Measurements from ENCODE around the gene MLPH. TPM values are rescaled to one million over a fixed set of nuclear protein-coding genes. Genes with fewer than 3 reads are reported as not detected.

Gene MLPH, protein sequence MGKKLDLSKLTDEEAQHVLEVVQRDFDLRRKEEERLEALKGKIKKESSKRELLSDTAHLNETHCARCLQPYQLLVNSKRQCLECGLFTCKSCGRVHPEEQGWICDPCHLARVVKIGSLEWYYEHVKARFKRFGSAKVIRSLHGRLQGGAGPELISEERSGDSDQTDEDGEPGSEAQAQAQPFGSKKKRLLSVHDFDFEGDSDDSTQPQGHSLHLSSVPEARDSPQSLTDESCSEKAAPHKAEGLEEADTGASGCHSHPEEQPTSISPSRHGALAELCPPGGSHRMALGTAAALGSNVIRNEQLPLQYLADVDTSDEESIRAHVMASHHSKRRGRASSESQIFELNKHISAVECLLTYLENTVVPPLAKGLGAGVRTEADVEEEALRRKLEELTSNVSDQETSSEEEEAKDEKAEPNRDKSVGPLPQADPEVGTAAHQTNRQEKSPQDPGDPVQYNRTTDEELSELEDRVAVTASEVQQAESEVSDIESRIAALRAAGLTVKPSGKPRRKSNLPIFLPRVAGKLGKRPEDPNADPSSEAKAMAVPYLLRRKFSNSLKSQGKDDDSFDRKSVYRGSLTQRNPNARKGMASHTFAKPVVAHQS
- not detected for polyA plus RNA-seq (2012; ENCODE audit: low read depth, missing spikeins)

GRCh38 chr2:237486819-237487448 is at the start of gene MLPH:
MLPH (plus strand) TSS chr2:237487251; CDS start chr2:237493427, 6,176 bp downstream.
- FAIRE-seq (no peak), DNase-seq (ENCODE audit: insufficient read length, low spot score) (no peak)
- TF ChIP-seq POLR2A (IDR thresholded peaks at IDR 0.05; ENCODE audit: low read depth, low read length) (no peak), POU2F2 (IDR thresholded peaks at IDR 0.05; ENCODE audit: low read depth, low read length) (no peak), POLR2AphosphoS5 (IDR thresholded peaks at IDR 0.05; ENCODE audit: low read depth, low read length) (no peak), TAF1 (IDR thresholded peaks at IDR 0.05; ENCODE audit: low read depth, low read length) (no peak), SPI1 (IDR thresholded peaks at IDR 0.05; ENCODE audit: low read depth, low read length) (no peak), PAX5 (IDR thresholded peaks at IDR 0.05; ENCODE audit: insufficient read depth, low read length, severe bottlenecking) (no peak)

GRCh38 chr2:237437566-237437965 is 49.5 kb upstream of the MLPH start:
- TF ChIP-seq PAX5 (IDR thresholded peaks at IDR 0.05; ENCODE audit: insufficient read depth, low read length, severe bottlenecking) (no peak), SPI1 (IDR thresholded peaks at IDR 0.05; ENCODE audit: low read depth, low read length) (no peak), POU2F2 (IDR thresholded peaks at IDR 0.05; ENCODE audit: low read depth, low read length) (no peak), TAF1 (IDR thresholded peaks at IDR 0.05; ENCODE audit: low read depth, low read length) (no peak), POLR2A (IDR thresholded peaks at IDR 0.05; ENCODE audit: low read depth, low read length) (no peak), POLR2AphosphoS5 (IDR thresholded peaks at IDR 0.05; ENCODE audit: low read depth, low read length) (no peak)
- no peak for DNase-seq (ENCODE audit: insufficient read length, low spot score)
- no peak for FAIRE-seq

DNA sequence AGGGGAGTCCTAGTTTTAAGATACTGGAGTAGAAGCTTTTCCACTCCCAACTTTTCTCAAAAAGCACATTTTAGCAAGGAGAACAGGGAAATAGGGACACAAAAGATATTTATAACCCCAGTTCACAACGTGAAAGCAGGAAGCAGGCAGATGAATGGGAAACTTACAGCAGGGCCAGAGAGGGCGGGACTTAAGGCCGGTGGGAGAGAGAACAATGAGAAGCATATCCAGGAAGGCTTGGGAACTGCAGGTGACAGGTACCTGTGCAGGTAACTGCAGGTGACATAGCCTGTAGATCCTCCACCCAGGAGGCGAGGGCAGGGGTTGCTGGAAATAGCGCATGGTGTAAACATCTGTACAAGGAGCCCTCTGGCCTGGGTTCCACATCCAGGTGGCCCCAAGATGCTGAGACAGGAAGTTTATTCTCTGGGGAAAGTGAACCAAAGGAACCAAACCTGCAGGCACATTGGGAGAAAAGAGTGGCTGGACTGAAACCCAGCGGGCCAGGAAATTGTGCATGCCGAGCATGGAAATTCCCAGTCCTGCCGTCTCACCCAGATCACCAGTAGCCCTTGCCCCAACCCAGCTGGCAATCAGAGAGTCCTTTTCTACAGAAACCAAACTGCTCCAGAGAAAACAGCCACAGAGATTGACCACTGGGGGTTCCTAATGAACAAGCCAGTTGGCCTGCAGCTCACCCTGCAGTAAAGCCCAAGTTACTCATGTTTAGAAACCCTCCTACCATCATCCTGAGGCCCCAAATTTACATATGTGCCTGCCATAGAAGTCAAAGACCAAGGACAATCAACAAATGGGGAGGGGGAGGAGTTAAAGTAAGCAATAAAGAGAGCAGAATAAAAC is 48.7 kb upstream of the MLPH start:
- no peak for DNase-seq (ENCODE audit: insufficient read length, low spot score)
- TF ChIP-seq POLR2AphosphoS5 (IDR thresholded peaks at IDR 0.05; ENCODE audit: low read depth, low read length) (no peak), POU2F2 (IDR thresholded peaks at IDR 0.05; ENCODE audit: low read depth, low read length) (no peak), TAF1 (IDR thresholded peaks at IDR 0.05; ENCODE audit: low read depth, low read length) (no peak), PAX5 (IDR thresholded peaks at IDR 0.05; ENCODE audit: insufficient read depth, low read length, severe bottlenecking) (no peak), POLR2A (IDR thresholded peaks at IDR 0.05; ENCODE audit: low read depth, low read length) (no peak), SPI1 (IDR thresholded peaks at IDR 0.05; ENCODE audit: low read depth, low read length) (no peak)
- FAIRE-seq, result no peak

GRCh38 chr2:237440819-237441281 is 46.2 kb upstream of the MLPH start:
- FAIRE-seq, result no peak
- no peak for DNase-seq (ENCODE audit: insufficient read length, low spot score)
- TF ChIP-seq PAX5 (IDR thresholded peaks at IDR 0.05; ENCODE audit: insufficient read depth, low read length, severe bottlenecking) (no peak), SPI1 (IDR thresholded peaks at IDR 0.05; ENCODE audit: low read depth, low read length) (no peak), POLR2A (IDR thresholded peaks at IDR 0.05; ENCODE audit: low read depth, low read length) (no peak), TAF1 (IDR thresholded peaks at IDR 0.05; ENCODE audit: low read depth, low read length) (no peak), POLR2AphosphoS5 (IDR thresholded peaks at IDR 0.05; ENCODE audit: low read depth, low read length) (no peak), POU2F2 (IDR thresholded peaks at IDR 0.05; ENCODE audit: low read depth, low read length) (no peak)

DNA sequence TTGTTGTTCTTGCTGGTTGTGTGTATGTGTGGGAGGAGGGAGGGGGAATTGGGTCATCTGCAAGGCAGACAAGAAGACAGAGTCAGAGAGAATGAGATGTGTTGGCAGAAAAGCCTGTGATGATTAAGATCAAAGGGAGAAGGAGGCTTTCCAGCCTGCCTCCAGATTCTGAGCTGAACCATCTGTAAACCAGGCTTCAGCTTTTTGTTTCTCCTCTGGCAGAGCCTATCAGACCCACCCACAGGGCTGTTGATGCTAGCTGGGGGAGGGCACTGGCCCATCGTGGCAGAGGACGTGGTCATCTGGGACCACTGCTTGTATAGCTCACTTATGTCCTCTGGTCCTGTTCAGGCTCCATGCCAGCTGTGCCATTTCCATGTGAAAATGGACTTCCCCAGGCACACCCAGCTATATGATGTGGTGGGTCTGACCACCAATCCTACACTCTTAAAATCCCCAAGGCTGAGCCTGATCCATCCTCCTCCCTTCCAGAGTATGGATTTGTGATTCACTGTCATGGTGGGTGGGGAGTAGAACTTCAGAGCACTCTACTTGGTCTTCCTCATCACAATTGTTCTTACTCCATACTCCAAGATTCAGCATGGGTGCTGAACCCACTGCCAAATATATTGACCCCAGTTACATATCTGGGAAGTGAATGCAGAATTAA is 45.3 kb upstream of the MLPH start:
- DNase-seq (ENCODE audit: insufficient read length, low spot score), result no peak
- no peak for FAIRE-seq
- TF ChIP-seq POLR2A (IDR thresholded peaks at IDR 0.05; ENCODE audit: low read depth, low read length) (no peak), SPI1 (IDR thresholded peaks at IDR 0.05; ENCODE audit: low read depth, low read length) (no peak), PAX5 (IDR thresholded peaks at IDR 0.05; ENCODE audit: insufficient read depth, low read length, severe bottlenecking) (no peak), TAF1 (IDR thresholded peaks at IDR 0.05; ENCODE audit: low read depth, low read length) (no peak), POLR2AphosphoS5 (IDR thresholded peaks at IDR 0.05; ENCODE audit: low read depth, low read length) (no peak), POU2F2 (IDR thresholded peaks at IDR 0.05; ENCODE audit: low read depth, low read length) (no peak)

- DNase-seq (ENCODE audit: insufficient read length, low spot score), result no peak
- FAIRE-seq, result no peak
- TF ChIP-seq PAX5 (IDR thresholded peaks at IDR 0.05; ENCODE audit: insufficient read depth, low read length, severe bottlenecking), result no peak
- TF ChIP-seq POU2F2 (IDR thresholded peaks at IDR 0.05; ENCODE audit: low read depth, low read length), result no peak
- TF ChIP-seq POLR2A (IDR thresholded peaks at IDR 0.05; ENCODE audit: low read depth, low read length), result no peak
- TF ChIP-seq SPI1 (IDR thresholded peaks at IDR 0.05; ENCODE audit: low read depth, low read length), result no peak
- TF ChIP-seq POLR2AphosphoS5 (IDR thresholded peaks at IDR 0.05; ENCODE audit: low read depth, low read length), result no peak
- no peak for TF ChIP-seq TAF1 (IDR thresholded peaks at IDR 0.05; ENCODE audit: low read depth, low read length)
Observed at GRCh38 chr2:237444071-237444470, 43.0 kb upstream of the MLPH start.

DNA sequence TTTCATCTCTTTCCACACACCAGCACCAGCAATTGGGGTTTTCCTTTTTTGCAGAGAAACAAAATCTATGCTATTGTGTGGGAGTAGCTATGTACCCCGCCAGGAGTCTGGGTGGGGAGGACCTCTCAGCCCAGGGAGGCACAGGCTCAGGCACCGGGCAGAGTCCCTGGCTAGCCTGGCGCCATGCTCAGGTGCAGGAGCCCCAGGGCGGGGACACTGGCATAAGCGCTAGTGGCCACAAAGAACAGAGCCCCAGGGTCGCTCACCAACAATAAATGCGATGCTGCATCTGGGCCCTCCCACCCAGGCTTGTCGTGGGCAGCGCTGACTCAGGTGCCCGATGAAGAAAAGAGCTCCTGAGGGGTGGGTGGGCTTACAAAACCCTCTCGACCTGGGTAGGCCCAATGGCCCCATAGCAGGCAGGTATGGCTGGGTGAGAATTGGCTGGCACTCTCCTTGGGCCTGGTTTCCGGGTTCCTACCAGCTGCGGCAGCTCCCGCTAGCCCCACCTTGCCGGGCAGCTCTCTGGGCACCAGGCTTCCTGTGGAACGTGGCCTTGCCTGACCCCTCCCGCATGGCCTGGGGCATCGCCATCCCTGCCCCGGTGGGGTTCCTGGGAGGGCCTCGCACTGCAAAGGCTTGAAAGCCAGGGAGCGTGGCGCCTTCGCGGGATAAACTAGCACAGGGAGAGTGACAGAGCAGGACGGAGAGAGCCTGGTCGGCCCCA is 41.3 kb upstream of the MLPH start:
- TF ChIP-seq TAF1 (IDR thresholded peaks at IDR 0.05; ENCODE audit: low read depth, low read length), result no peak
- no peak for TF ChIP-seq POU2F2 (IDR thresholded peaks at IDR 0.05; ENCODE audit: low read depth, low read length)
- no peak for TF ChIP-seq POLR2A (IDR thresholded peaks at IDR 0.05; ENCODE audit: low read depth, low read length)
- TF ChIP-seq SPI1 (IDR thresholded peaks at IDR 0.05; ENCODE audit: low read depth, low read length), result no peak
- TF ChIP-seq PAX5 (IDR thresholded peaks at IDR 0.05; ENCODE audit: insufficient read depth, low read length, severe bottlenecking), result no peak
- no peak for TF ChIP-seq POLR2AphosphoS5 (IDR thresholded peaks at IDR 0.05; ENCODE audit: low read depth, low read length)
- no peak for FAIRE-seq
- no peak for DNase-seq (ENCODE audit: insufficient read length, low spot score)
